ENCODE data around the gene GART. TPM values are rescaled to one million over a fixed set of nuclear protein-coding genes. Genes with fewer than 3 reads are reported as not detected.
A peak's percentile ranks its signal among the peaks of the same experiment; 100 is the strongest.

Gene GART
- total and polyA plus RNA-seq, 9 donors: 37.5 to 62.6 (median 49.6) TPM

- peaks cover 9% of the 10 kb centered on the region for H3K36me3 ChIP-seq (ENCODE audit: control insufficient read depth, insufficient read depth, low read length)
- H3K4me3 ChIP-seq (ENCODE audit: low read length): peak overlapping the region; percentile 80
- H3K27me3 ChIP-seq (ENCODE audit: control insufficient read depth, insufficient read depth, low read length): no peaks in the 10 kb centered on the region
- peaks cover 6% of the 10 kb centered on the region for H3K4me1 ChIP-seq (ENCODE audit: control insufficient read depth, insufficient read depth, low read length)
- DNase-seq: no peak
- H3K27ac ChIP-seq (ENCODE audit: low read length): no peak overlapping the region
- no peaks in the 10 kb centered on the region for H3K9me3 ChIP-seq (replicated peaks; ENCODE audit: control insufficient read depth, low read depth, low read length)
- no CpG with 5 or more reads among the region's 8 CpGs for WGBS (ENCODE audit: insufficient coverage)
These were observed 2.7 kb upstream of the GART start for GRCh38 chr21:33544451-33545195.

GRCh38 chr21:33543505-33544129, 1.7 kb upstream of the GART start:
- Histone ChIP-seq H3K27ac (ENCODE audit: low read length) (peak overlapping the region; percentile 99), H3K9me3 (replicated peaks; ENCODE audit: control insufficient read depth, low read depth, low read length) (no peaks in the 10 kb centered on the region), H3K36me3 (ENCODE audit: control insufficient read depth, insufficient read depth, low read length) (peaks cover 10% of the 10 kb centered on the region), H3K4me3 (ENCODE audit: low read length) (peak overlapping the region; percentile 80), H3K27me3 (ENCODE audit: control insufficient read depth, insufficient read depth, low read length) (no peaks in the 10 kb centered on the region), H3K4me1 (ENCODE audit: control insufficient read depth, insufficient read depth, low read length) (peaks cover 6% of the 10 kb centered on the region)
- 1% methylated on average over 18 of the region's 26 CpGs for WGBS (ENCODE audit: insufficient coverage)
- DNase-seq: no peak

- Histone ChIP-seq H3K27me3 (ENCODE audit: control insufficient read depth, insufficient read depth, low read length) (no peaks in the 10 kb centered on the region), H3K9me3 (replicated peaks; ENCODE audit: control insufficient read depth, low read depth, low read length) (no peaks in the 10 kb centered on the region), H3K4me3 (ENCODE audit: low read length) (peak within 1 kb of the TSS; percentile 83), H3K4me1 (ENCODE audit: control insufficient read depth, insufficient read depth, low read length) (peaks cover 6% of the 10 kb centered on the region), H3K27ac (ENCODE audit: low read length) (peak within 1 kb of the TSS; percentile 100), H3K36me3 (ENCODE audit: control insufficient read depth, insufficient read depth, low read length) (peaks cover 11% of the 10 kb centered on the region)
- peak; percentile 100 for DNase-seq
- under 1% methylated on average over 55 of the region's 57 CpGs for WGBS (ENCODE audit: insufficient coverage)
These were observed 955 bp upstream of the GART start, which contains the start of gene SON for GRCh38 chr21:33542640-33543504. SON (plus strand) TSS chr21:33543038; CDS start chr21:33543093, 55 bp downstream.

GRCh38 chr21:33541105-33541711, 709 bp downstream of the GART start:
- peak overlapping the region; percentile 83 for H3K4me3 ChIP-seq (ENCODE audit: low read length)
- DNase-seq: peak; percentile 24
- no peaks in the 10 kb centered on the region for H3K27me3 ChIP-seq (ENCODE audit: control insufficient read depth, insufficient read depth, low read length)
- WGBS (ENCODE audit: insufficient coverage): 64% methylated on average over 14 of the region's 19 CpGs
- H3K27ac ChIP-seq (ENCODE audit: low read length): peak overlapping the region; percentile 100
- H3K36me3 ChIP-seq (ENCODE audit: control insufficient read depth, insufficient read depth, low read length): peaks cover 20% of the 10 kb centered on the region
- H3K9me3 ChIP-seq (replicated peaks; ENCODE audit: control insufficient read depth, low read depth, low read length): no peaks in the 10 kb centered on the region
- peaks cover 6% of the 10 kb centered on the region for H3K4me1 ChIP-seq (ENCODE audit: control insufficient read depth, insufficient read depth, low read length)

- H3K27me3 ChIP-seq (ENCODE audit: control insufficient read depth, insufficient read depth, low read length): no peaks in the 10 kb centered on the region
- WGBS (ENCODE audit: insufficient coverage): no CpG with 5 or more reads among the region's 3 CpGs
- peaks cover 22% of the 10 kb centered on the region for H3K36me3 ChIP-seq (ENCODE audit: control insufficient read depth, insufficient read depth, low read length)
- no peak overlapping the region for H3K27ac ChIP-seq (ENCODE audit: low read length)
- no peak overlapping the region for H3K4me3 ChIP-seq (ENCODE audit: low read length)
- peaks cover 6% of the 10 kb centered on the region for H3K4me1 ChIP-seq (ENCODE audit: control insufficient read depth, insufficient read depth, low read length)
- no peaks in the 10 kb centered on the region for H3K9me3 ChIP-seq (replicated peaks; ENCODE audit: control insufficient read depth, low read depth, low read length)
- DNase-seq: no peak
These were observed 1.2 kb downstream of the GART start for GRCh38 chr21:33540711-33541104.

GRCh38 chr21:33539616-33540015, 2.3 kb downstream of the GART start:
- no CpG with 5 or more reads among the region's 4 CpGs for WGBS (ENCODE audit: insufficient coverage)
- Histone ChIP-seq H3K36me3 (ENCODE audit: control insufficient read depth, insufficient read depth, low read length) (peaks cover 29% of the 10 kb centered on the region), H3K4me3 (ENCODE audit: low read length) (no peak overlapping the region), H3K4me1 (ENCODE audit: control insufficient read depth, insufficient read depth, low read length) (peaks cover 6% of the 10 kb centered on the region), H3K27me3 (ENCODE audit: control insufficient read depth, insufficient read depth, low read length) (no peaks in the 10 kb centered on the region), H3K9me3 (replicated peaks; ENCODE audit: control insufficient read depth, low read depth, low read length) (no peaks in the 10 kb centered on the region), H3K27ac (ENCODE audit: low read length) (no peak overlapping the region)
- no peak for DNase-seq

GRCh38 chr21:33537212-33537611, 4.7 kb downstream of the GART start:
- no peak for DNase-seq
- no CpG with 5 or more reads among the region's 2 CpGs for WGBS (ENCODE audit: insufficient coverage)
- no peak overlapping the region for H3K4me3 ChIP-seq (ENCODE audit: low read length)
- no peak overlapping the region for H3K27ac ChIP-seq (ENCODE audit: low read length)
- no peaks in the 10 kb centered on the region for H3K27me3 ChIP-seq (ENCODE audit: control insufficient read depth, insufficient read depth, low read length)
- H3K9me3 ChIP-seq (replicated peaks; ENCODE audit: control insufficient read depth, low read depth, low read length): no peaks in the 10 kb centered on the region
- peaks cover 6% of the 10 kb centered on the region for H3K4me1 ChIP-seq (ENCODE audit: control insufficient read depth, insufficient read depth, low read length)
- H3K36me3 ChIP-seq (ENCODE audit: control insufficient read depth, insufficient read depth, low read length): peaks cover 50% of the 10 kb centered on the region

GRCh38 chr21:33531007-33531406, 10.9 kb downstream of the GART start:
- no peak for DNase-seq
- peaks cover 50% of the 10 kb centered on the region for H3K36me3 ChIP-seq (ENCODE audit: control insufficient read depth, insufficient read depth, low read length)

GRCh38 chr21:33522953-33523349, 19.0 kb downstream of the GART start:
- H3K9me3 ChIP-seq (replicated peaks; ENCODE audit: control insufficient read depth, low read depth, low read length): no peaks in the 10 kb centered on the region
- no peaks in the 10 kb centered on the region for H3K4me1 ChIP-seq (ENCODE audit: control insufficient read depth, insufficient read depth, low read length)
- H3K27ac ChIP-seq (ENCODE audit: low read length): no peak overlapping the region
- H3K36me3 ChIP-seq (ENCODE audit: control insufficient read depth, insufficient read depth, low read length): peaks cover 39% of the 10 kb centered on the region
- no peak overlapping the region for H3K4me3 ChIP-seq (ENCODE audit: low read length)
- no peaks in the 10 kb centered on the region for H3K27me3 ChIP-seq (ENCODE audit: control insufficient read depth, insufficient read depth, low read length)
- WGBS (ENCODE audit: insufficient coverage): no CpG with 5 or more reads among the region's 1 CpG
- no peak for DNase-seq

More at GRCh38 chr21:33531007-33531406, 10.9 kb downstream of the GART start:
- no peaks in the 10 kb centered on the region for H3K4me1 ChIP-seq (ENCODE audit: control insufficient read depth, insufficient read depth, low read length)
- no peaks in the 10 kb centered on the region for H3K9me3 ChIP-seq (replicated peaks; ENCODE audit: control insufficient read depth, low read depth, low read length)
- WGBS (ENCODE audit: insufficient coverage): no CpG with 5 or more reads among the region's 3 CpGs
- H3K27me3 ChIP-seq (ENCODE audit: control insufficient read depth, insufficient read depth, low read length): no peaks in the 10 kb centered on the region
- H3K27ac ChIP-seq (ENCODE audit: low read length): no peak overlapping the region
- H3K4me3 ChIP-seq (ENCODE audit: low read length): no peak overlapping the region
